GM18520 (cell line): ENCODE results near the gene KLLN.
"Not testable (repeated sequence)": the region's sequence is repeated elsewhere in the genome, so short reads cannot be mapped to it uniquely, and the experiment has no call there.

Experiments
- ATAC-seq: cut with Tn5 transposase; IDR thresholded peaks from one replicate; pipeline ENCODE4 v1.9.1; 2021; ENCODE audit not compliant: unreplicated experiment

The KLLN gene

DNA sequence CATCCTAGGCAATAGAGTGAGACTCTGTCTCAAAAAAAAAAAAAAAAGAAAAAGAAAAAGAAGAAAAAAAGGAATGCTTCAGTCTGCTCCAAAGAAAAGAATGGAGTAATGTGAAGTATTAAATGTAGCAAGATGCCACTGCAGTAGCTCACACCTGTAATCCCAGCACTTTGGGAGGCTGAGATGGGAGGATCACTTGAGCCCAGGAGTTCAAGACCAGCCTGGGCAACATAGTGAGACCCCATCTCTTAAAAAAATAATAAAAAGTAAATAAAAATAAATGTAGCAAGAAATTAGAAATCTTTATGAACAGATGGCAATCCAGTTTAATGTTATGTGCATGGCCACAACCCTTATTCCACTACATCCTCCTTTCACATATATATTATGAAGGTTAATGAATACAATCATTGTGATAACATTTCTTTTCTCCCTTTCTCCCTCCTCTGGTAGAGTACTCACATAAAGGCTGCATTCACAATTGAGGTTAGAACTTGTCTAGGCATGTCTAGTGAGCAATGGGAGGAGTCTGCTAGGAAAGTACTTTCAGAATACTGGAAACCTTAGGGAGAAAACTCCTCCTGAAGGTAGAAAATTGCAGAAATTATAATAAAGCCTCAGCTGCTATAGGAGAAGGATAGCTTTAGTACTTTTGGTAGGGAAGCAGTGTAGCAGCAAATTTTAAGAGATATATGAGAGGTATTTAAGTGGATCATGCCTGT, 20.4 kb downstream of the KLLN start:
- ATAC-seq = no peak

DNA sequence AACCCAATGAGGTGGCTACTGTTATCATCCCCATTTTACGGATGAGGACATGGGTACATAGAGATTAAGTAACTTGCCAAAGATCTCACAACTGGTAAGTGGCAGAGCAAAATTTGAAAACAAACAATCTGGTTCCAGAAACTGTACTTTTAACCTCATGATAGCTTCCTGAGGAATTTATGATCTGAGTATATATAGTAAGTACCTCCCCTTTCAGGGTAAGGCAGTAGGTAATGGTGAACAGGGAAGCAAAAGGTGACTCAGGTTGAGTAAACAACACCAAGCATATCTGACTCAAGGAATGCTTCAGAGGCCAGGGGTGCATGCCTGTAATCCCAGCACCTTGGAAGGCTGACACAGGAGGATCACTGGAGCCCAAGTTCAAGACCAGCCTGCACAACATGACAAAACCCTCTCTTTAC, 21.1 kb downstream of the KLLN start:
- no peak for ATAC-seq

DNA sequence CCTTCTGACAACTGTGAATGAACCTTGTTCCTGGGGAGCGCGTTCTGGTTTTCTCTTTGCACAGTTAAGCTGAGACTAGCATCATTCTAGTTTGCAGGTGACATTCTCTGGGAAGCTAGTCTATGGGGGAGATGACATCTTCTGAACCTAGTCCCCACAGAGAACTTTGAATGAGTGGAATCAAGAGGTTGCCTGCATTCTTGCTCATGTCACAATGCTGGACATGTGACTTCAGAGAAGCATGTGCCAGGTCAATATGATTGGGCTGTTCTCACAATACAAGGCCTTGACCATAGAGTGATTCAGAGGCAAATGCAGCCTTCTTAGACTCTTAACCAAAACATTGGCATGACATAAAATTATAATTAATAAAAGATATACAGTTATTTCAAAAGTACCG, 22.1 kb downstream of the KLLN start:
- ATAC-seq = no peak

DNA sequence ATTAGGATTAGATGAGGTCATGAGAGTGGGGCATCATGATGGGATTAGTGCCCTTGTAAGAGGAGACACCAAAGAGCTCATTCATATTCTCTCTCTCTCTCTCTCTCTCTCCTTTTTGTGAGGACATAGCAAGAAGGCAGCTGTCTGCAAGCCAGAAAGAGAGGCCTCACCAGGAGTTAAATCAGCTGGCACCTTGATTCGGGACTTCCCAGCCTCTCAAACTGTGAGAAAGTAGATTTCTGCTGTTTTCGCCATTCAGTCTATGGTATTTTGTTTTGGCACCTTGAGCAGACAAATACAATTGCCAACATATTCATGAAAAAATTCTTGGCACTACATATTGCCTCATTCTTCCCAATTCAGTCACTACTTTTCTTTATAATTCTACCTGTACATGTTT, 24.7 kb downstream of the KLLN start:
- no peak for ATAC-seq

DNA sequence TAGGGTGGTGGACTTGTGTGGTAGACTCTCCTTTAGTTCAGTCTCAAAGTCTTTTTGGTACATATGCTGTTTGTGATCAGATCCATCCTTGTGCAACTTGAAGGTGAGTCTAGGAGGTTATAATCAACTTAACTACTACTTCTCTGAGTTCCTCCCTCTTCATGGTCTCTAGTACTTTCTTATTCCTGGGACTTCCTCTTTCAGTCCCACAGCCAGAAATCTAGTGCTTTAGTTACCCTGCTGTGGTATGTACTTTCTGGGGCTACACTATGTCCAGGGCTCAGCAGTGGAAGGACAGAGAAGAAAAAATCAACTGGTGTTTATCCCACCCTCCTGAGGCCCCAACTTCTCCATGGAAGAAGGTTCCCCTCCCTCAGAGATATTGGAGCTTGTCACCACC, 25.9 kb downstream of the KLLN start:
- ATAC-seq = no peak

DNA sequence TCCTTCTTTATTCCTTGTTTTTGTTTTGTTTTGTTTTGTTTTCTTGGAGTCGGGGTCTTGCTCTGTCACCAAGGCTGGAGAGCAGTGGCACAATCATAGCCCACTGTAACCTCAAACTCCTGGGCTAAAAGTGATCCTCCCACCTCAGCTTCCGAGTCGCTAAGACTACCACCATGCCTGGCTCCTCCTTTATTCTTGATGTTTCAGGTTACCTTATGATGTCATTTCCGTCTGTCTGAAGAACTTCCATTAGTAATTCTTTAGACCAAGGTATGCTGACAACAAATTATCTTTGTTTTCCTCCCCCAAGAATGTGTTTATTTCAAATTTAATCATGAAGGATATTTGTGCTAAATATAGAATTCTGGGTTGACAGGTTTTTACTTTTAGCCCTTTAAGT, 27.2 kb downstream of the KLLN start:
- no peak for ATAC-seq

DNA sequence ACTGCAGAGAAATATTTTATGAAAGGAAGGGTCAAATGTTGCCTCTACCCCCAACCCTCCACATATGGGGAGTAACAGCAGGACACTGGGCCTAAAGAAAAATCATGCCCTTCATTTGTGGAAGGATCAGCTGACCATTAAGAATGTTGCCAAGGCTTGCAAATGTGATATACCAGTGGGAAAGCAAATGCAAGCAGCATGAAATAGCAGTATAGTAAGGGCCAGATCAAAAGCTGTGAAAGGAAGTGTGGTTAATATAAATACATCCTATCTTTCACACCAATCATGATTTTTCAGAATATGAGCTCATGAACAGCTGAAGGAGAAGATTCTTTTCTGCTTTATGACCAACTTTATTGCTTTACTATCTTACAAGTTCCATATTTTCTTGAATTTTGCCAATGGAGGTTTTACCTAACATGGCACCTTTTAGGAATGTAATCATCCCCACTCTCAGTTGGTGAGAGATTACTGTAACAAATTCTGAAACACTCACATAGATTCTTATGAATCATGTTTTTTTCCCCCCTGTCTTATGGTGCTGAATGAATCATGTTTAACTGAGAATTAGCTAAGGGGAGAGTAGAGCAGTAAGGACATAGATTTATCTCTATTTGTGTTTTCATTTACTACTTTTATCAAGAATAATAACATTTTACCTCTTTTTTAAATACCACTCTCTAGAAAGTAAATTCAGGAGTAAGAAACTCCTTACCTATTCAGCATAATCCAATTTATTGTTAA, 33.2 kb downstream of the KLLN start:
- no peak for ATAC-seq

DNA sequence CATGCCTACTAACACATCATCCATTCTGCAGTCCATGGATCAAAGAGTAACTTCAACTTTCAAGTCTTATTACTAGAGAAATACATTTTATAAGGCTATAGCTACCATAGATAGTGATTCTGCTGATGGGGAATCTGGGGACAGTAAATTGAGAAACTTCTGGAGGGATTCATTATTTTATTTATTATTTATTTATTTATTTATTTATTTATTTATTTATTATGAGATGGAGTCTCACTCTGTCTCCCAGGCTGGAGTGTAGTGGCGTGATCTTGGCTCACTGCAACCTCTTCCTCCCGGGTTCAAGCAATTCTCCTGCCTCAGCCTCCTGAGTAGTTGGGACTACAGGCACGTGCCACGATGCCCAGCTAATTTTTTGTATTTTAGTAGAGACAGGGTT, 34.3 kb downstream of the KLLN start:
- ATAC-seq = not testable (repeated sequence)

DNA sequence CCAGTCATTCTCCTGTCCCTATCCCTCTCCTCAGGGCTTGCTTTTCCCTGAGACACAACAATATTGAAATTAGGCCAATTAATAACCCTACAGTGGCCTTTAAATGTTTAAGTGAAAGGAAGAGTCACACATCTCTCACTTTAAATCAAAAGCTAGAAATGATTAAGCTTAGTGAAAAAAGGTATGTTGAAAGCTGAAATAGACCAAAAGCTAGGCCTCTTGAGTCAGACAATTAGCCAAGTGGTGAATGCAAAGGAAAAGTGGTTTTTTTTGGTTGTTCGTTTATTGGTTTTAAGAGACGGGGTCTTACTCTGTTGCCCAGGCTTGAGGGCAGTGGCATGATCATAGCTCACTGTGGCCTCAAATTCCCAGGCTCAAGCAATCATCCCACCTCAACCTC, 35.7 kb downstream of the KLLN start:
- no peak for ATAC-seq

DNA sequence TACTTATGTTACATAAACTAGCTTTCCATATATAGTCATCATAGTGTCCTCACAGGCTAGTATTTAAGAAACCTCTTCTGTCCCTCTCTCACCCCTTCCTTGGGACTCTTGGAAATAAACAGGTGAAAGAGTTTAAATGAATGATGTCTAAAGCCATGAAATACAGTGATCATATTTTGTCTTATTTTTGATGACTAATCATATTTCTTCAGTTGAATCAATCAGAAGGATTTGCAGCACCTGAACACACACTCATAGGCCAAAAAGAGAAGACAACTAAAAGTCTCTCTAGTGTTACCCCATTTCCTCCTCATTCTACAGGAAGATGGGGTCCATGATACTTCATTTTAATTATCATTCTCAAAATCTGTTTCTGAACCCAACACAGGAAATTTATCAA, 36.7 kb downstream of the KLLN start:
- no peak for ATAC-seq

DNA sequence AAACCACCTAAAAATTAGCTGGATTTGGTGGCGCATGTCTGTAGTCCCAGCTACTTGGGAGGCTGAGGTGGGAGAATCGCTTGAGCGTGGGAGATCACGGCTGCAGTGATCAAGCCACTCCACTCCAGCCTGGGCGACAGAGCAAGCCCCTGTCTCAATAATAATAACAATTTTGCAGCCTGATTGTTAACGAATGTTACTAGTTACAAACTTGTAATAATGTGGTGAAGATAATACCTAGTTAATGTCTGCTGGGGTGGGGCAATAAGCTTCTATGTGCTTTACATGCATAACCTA, 44.1 kb downstream of the KLLN start:
- no peak for ATAC-seq

DNA sequence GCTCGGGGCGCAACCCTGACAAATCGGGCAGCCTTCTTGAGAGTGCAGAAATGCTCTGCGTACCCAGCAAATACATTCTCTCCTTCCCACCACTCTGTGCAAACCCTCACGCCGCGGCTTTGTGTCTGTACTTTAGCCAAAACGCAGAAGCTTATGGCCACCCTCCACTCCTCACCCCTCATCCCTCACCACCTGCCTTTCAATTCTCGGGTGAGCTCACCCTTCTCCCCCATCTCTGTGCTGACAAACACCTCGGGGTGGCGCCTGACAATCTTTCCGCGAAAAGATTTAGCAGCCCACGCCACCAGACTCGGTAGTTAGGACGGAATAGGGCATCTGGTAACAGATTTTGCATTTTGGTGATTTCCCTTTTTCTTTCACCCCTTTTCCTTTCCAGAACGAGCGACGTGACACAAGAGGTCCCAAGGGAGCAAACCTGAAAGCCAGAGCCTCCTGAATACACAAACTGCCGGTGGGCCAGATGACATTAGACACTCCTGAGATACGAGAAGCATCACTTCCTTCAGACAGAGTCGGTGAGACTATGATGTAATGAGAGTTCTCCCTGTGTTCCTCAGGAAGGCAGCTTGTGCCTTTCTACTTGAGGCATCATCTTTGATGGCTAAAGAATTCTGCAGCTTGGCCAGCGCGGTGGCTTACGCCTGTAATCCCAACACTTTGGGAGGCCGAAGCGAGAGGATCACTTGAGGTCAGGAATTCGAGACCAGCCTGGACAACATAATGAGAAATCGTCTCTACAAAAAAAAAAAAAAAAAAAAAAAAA, 44.6 kb downstream of the KLLN start:
- peak; percentile 28 for ATAC-seq

DNA sequence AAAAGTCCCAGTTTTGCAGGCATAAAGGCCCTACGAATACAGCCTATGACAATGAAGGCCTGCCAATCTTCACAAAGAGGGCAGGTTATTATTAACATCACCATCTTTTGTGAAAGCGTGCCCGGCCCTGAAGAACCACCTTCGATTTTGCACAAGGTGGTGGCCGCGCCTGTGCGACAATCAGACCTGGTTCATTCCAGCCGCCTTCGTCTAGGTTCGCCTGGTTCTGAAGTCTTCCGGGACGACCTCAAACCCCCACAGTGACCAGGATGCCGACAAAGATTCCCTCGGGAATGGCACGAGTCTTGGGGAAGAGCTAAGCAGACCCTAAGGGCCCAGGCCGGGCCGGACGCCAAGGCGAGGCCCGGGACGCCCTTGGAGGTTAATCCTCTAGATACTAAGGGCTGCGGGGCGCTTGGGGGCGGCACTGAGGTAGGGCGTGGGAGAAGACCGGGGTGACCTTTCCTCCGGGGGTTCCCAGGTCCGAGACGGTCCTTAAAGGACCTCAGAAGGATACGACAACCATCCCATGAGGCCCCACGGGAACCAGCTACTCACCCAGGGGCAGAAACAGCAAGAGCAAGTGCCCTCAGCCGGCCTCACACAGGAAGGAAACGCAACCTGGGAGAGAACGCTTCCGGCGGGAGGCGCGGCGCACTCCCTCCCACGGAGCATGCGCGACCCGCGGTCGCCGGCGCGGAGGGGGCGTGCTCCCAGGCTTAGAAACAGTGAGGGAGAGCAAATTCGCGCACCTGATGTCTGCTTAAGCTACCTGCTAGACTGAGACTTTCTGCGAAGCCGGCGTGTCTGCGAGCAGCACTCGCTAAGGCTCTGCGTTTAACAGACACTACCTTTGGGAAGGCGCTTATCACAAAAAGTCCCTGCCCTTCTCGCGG, 45.5 kb downstream of the KLLN start, which contains the start of gene ATAD1:
Gene ATAD1 (minus strand): TSS at position 618 of the 896 bp plus-strand sequence. CDS start 3,627 bp downstream, outside the sequence.
- ATAC-seq = peak; percentile 59

DNA sequence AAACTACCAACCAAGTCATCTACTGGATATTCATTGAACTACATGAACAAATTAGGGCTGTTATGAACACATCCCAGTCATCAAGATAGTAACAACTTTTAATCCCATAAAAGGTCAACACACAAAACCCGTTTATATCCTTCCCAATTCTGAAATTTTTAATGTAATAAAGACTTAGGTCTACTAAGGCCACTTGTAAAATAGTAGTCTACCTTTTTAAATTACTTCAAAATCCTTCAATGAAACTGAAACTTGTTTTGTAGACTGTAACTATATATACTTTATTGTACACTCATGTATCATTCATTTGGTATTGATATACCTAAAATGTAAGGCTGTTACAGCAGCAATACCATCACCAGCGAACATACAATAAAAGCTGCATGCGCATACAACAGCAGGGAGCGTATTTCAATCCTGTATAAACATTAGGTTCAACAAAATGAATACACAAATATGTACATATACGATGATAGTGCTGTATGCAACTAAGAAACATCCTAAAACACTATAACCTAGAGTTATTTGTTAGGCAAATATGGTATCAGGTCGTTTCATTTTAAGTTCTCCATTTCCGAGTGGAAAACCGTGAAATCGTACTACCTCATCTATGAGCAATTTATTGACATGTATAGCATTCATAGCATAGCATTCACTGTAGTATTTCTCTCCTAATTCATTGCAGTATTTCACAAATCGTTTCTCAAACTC, 46.3 kb downstream of the KLLN start:
- no peak for ATAC-seq

DNA sequence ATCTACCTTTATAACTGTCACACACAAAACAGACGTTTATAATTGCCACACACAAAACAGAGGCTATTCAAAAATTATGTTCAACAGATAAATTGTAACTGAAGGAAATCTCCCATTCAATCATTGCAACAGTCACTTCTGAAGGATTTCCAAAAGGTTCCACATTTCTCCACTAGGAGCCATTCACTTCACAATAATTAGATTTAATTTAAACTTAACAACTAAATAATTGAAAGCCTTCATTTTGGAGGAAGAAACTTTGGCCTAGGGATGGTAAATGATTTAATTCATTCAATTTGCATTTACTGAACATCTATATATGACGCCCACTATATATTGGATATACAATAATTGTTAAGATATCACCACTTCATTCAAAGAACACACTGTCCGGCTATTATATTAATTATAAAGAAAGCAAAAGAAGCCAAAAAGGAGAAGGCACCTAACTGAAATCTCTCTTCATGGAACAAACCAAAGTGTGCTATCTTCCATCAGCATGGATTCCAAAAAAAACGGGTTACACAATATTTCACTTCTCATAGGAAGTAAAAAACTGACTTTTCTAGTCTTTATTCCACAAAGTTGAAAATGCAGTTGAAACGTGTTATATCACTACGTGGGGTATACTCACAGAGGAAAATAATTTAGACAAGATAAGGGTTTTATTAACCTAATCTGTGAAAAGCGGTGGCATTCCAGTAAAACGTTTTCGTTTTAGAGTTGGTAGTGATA, 47.0 kb downstream of the KLLN start:
- no peak for ATAC-seq
